CD4-positive, alpha-beta T cell treated with Interleukin-21 for 1 hour (primary cell): Measurements from ENCODE around the gene UGT2A1.

Experiments
- DNase-seq: peaks from one replicate; pipeline ENCODE4 v3.0.0-alpha.2; 2020

UGT2A1 gene

GRCh38 chr4:69584135-69584534 is 68.9 kb downstream of the UGT2A1 start:
- DNase-seq = no peak

DNA sequence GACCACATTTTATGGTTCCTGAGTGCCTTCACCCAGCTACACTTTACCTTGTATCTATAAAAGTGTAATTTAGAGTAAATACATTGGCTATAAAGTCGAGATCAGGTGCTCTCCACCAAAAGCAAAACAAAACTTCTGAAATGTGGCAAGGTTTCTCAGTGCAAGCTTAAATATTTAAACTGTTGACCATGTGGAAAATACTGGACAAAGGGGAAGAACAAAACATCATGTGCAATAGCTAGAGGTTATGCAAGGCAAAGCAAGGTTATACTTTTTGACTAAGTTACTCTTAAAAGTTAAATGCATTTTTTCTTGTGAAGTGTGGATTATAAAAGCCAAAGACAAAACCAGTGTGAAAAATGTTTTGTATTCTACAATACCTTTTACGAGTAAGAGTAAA is 69.5 kb downstream of the UGT2A1 start:
- no peak for DNase-seq

- DNase-seq = no peak
These were observed 75.8 kb downstream of the UGT2A1 start for GRCh38 chr4:69577245-69577644.

DNA sequence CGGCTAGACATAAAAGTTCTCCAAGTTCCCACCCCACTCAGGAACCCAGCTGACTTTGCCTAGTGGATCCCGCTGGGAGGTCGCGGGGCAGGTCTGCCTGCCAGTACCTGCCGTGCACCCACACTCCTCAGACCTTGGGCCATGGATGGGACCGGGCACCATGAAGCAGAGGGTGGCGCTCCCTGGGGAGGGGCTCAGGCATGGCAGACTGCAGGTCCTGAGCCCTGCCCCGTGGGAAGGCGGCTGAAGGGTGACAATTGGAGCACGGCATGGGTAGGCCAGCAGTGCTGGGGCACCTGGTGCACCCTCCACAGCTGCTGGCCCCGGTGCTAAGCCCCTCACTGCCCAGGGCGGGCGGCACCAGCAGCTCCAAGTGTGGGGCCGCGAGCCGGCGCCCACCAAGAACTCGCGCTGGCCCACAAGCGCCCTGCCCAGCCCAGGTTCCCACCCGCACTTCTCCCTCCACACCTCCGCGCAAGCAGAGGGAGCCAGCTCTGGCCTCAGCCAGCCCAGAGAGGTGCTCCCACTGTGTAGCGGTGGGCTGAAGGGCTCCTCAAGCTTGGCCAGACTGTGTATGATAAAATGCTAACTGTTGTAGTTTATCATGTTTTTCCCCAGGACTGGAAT is 76.7 kb downstream of the UGT2A1 start:
- DNase-seq = no peak

- no peak for DNase-seq
These were observed 84.3 kb downstream of the UGT2A1 start for GRCh38 chr4:69568787-69569186.

- DNase-seq = no peak
These were observed 89.6 kb downstream of the UGT2A1 start for GRCh38 chr4:69563424-69563823.

GRCh38 chr4:69549651-69550050 is 103.4 kb downstream of the UGT2A1 start:
- no peak for DNase-seq

DNA sequence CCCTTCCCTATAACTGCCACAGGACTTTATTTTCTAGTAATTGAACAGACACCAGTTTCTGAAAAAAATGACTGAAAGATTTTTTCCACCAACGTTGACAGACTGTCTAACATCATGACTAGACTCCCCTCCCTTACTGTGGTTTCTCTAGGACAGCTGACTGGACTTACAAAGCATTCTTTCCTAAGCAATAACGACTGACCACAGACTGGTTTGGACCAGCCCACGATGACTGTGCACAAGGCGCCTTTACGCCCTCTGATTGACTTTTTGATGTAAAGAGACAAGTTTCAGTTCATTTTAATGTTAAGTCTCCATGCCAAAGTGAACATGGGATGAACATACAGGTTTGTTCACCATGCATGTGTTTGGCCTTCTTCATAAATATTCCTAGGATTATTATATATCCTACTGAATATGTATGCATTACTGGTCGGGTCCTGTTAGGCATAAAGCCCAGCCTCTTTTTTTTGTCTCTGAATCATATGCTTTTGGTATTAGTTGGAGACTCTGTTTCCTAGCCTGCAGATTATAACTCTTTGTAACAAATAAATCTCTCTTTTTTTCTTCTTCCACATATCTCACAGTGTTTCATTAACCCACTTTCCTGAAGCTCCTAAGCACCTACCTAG is 106.8 kb downstream of the UGT2A1 start:
- DNase-seq = no peak
